HG02798 (cell line): Measurements from ENCODE around the gene GNG12.

ENCODE experiments used
- ATAC-seq: cut with Tn5 transposase; IDR thresholded peaks from one replicate; pipeline ENCODE4 v1.9.1; 2021; ENCODE audit warnings: mild to moderate bottlenecking; ENCODE audit not compliant: unreplicated experiment, poor library complexity

The GNG12 gene

DNA sequence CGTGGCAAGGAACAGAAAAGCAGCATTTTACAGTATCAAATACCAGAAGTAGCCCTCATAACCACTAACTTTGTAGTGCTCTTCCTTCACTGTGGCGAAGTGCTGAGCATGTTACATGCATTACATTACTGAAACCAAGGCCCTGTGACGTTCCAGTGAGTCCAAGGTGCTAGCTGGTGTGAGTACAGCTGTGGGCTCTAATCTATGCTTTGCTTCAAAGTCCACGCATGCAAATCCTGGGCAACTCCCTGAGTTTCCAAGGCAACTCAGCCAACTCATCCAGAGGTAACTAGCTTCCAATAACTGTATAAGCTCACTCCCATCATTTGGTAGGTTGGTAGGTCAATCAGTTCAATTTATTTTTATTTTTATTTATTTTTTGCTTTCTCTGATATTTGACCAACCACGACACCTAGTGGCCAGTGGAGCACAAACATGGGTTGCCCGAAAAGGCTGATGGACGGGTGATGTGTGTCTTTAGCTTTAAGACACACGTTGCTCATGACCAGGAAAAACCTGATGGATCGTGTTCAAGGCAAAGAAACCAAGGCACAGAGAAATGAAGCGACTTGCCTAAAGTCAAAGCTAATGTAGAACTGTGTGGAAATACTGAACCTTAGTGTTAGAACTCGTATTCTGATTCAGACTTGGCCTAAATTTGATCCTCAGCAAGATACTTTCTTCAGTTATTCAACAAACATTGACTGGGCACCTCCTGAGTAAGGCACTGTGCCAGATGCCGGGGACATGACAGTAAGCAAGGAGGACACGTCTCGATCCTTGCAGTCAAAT, 73.0 kb downstream of the GNG12 start:
- ATAC-seq: peak; percentile 99

DNA sequence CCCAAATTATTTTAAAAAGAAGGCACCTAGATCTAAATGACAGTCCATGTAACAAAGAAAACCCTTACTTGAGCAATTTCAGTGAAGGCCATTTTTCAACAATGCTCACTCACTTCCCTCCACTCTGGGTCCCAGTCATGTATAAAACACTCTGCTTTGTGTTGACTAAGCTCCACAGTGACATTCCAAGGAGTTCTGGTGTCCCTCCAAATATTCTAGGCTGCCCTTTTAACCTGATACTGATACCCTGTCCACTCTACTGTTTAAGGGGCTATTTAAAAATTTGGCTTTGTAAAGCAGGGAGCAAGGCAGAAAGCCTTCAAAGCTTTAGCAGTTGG, 73.6 kb downstream of the GNG12 start:
- peak; percentile 19 for ATAC-seq

DNA sequence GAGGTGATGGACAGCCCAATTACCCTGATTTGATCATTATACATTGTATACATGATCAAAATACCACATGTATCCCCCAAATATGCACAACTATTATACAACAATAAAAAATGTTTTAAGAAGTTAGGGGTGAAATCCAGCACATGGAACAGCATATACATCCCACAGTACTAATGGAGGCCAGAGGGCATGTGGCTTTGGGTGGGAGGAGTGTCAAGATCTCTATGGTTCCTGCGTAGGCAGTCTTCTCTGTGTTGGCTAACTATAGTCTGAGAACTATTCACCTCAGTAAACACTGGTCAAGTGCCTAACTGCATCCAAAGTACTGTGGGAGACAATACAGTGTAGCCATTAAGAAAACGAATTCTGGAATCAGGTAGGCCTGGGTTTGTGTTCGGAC, 74.2 kb downstream of the GNG12 start:
- ATAC-seq: peak; percentile 25

DNA sequence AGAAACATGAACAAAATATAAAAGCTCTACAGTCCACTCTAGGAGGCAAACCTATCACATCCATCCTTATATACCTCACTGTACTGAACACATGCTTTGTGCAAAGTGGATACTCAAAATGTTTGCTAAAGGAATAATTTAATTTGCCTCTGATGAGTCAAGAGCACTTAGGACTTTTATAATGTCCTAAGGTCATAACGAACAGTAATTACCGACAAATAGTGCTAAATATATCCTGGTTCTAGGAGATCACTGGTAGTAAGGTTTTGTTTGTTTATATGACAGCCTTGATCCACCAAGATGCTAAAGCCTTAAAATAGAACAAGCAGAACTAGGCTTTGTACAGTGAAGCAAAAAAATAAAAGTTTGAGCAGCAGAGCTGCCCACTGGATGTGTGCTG, 77.6 kb downstream of the GNG12 start:
- no peak for ATAC-seq

DNA sequence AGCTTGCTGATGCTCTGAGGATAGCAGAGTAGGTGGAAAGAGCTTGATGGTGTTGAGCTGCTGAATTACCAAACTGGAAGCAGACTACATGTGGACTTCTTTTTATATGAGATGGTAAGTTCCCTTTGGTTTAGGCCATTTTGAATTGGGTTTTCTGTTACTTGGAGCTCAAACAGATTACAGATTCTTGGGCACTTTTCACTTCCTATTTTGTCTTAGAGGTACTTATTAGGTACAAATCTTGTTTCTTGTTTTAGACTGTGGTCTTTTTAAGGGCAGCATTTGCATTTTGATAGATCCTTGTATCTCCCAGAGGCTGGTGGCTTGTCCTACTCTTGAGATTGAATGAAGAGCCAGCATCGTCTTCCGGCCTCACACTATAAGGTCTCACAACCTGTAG, 78.1 kb downstream of the GNG12 start:
- ATAC-seq: peak; percentile 10

DNA sequence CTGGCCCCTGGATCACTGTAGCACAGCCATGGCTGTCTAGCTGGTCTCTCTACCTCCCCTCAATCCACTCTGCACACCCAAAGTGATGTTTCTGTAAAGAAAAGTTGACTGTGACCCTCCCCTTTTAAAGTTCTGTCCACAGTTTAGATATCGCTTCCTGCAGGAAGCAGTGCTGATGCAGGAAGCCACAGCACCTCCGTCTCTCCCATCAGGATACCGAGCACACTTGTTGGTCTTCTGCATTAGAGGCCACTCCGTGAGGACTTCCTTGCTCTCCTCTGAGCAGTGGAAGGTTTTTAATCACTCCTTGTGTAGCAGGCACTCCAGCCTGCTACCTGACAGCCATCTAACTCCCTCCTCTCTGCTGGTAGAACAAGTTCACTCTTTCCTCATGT, 78.7 kb downstream of the GNG12 start:
- ATAC-seq: no peak

DNA sequence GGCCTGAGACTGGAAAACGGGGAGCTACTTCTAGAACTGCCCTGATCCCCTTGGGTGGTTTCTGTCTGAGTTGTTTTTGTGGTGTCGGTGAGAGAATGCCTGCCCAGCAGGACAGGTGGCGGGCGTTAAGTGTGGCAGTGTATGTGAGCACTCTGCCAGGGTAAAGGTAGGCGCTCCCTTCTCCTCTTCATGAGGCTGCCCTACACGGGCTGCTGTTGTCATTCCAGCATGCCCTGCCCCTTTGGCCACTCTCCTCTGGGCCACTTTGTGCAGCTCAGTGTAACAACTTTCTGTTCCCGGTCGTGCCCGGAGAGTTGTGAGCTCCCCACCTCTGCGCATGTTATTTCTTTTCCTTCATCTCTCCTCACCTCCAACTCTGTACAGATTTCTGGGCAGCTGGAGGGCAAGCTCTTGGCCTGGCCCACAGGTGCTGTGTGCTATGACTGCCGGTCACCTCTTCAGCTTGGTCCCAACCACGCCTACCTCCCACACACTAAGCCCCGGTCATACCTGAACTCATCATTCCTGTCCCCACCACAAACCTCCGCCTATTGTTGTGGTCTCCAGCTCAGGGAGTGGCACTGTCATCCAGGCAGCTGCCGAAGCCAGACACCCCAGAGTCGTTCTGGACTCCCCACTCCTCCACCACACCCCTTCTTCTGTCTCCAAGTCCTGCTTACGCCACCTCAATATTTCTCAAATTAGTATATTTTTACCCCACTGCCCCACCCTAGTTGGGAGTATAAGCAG, 79.3 kb downstream of the GNG12 start:
- peak; percentile 35 for ATAC-seq

DNA sequence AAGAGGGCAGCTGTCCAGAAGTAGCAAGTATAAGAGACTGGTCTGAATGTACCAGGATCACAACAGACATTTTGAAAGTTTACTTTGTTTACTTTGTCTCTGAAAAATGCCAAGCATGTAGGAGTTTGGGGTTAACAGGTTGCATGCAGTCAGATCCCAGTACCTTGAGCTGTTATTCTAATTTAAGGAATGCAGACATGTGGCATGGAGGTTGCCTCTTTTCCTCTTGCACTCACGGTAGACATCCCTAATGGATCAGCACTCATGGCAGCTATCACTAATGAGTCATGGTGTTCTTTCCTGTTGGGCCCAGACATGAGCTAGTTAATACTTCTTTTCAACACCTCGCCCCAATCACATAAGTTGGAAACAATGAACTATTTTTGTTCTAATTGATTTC, 81.0 kb downstream of the GNG12 start:
- no peak for ATAC-seq

DNA sequence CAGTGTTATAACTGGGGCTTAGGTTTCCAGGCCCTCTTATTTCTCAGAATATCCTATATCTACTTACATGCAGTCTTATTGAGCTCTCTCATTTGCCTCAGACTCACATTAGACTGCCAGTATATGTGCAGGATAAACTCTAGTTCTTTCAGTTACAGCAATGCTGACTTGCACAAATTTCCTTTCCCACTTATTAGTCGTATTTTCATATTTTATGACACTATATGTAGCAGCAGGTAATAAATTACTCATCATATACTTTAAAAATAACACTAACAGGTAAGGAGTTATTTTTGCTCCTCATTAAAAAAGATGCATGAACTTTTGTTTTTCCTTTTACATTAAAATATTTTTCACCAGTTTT, 82.6 kb downstream of the GNG12 start:
- ATAC-seq: no peak

DNA sequence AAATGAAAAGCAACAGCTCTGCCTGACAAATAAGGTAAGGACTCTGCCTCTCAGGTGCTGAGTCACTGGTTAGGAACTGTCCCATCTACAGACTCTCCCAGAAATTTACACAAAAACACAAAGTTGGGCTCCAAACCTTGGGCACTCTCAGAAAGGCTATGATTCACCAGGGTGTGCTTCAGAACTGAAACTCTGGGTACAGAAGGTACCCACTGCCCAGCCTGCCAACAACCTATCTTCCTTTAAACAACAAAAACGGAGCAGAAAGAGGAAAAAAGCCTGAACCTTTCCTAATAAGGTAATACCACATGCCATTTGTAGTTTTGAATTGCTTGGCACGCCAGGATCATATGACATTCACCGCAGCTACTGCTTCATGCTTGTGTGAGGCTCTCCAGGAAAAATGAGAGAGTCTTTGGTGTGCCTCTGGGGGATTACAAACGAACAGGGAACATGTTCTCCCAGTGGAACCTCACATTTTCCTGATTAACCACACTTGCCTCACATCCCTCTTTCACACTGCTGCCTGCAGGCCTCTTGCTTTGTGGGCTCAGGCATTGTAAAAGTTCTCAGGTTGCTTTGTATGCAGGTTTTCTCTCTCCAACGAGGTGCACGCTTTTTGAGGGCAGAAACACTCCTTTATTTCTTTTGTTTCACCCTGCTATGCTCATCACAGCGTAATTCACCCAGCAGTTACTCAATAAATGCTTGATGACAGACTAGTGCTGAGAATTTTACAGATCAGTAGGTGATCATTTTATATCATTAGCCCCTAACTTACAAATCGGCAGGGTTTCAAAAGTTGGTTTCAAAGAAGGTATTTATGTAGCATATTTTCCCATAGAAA, 83.2 kb downstream of the GNG12 start:
- ATAC-seq: peak; percentile 28

DNA sequence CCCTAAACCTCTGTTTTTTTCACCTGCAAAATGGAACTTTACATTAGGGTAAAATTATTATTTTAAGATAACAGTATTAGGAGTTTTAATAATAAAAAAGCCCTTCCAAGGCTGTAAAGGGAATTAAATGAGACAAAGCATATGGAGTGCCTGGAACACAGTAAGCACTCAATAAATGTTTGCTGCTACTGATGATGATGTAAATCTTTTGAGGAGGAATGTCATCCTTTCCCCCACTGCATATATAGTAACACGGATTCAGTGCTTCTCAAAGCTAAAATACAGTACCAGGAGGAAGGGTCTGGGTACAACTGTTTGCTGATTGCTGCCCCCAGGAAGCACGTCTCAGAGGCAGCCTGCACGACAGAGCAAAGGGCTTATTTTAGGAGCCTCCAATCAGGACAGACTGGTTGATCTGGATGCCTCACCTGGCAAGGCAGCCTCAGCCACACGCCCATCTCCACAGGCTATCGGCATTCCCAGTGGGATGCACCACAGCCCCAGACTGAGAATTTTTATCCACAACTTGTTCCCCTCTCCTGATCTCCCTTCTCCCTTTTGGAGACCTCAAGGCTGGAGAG, 83.9 kb downstream of the GNG12 start:
- no peak for ATAC-seq

DNA sequence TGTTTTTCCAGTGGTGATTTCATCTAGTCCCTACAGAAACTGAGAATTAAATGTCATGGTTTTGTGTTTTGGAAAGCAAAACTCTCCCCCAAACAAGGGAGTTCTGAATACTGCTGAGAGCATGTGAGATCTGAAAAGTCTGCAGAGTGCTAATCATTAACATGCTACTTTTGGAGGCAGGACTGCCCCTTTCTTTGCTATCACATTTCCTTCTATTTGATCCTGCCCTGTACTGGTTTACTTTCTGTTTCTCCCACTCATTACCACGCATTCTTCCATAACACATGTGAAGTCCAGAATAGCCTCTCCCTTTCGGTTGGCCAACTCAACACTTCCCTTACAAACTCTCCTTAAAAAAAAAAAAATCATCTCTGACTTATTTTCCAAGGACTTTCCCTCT, 84.6 kb downstream of the GNG12 start:
- peak; percentile 86 for ATAC-seq

DNA sequence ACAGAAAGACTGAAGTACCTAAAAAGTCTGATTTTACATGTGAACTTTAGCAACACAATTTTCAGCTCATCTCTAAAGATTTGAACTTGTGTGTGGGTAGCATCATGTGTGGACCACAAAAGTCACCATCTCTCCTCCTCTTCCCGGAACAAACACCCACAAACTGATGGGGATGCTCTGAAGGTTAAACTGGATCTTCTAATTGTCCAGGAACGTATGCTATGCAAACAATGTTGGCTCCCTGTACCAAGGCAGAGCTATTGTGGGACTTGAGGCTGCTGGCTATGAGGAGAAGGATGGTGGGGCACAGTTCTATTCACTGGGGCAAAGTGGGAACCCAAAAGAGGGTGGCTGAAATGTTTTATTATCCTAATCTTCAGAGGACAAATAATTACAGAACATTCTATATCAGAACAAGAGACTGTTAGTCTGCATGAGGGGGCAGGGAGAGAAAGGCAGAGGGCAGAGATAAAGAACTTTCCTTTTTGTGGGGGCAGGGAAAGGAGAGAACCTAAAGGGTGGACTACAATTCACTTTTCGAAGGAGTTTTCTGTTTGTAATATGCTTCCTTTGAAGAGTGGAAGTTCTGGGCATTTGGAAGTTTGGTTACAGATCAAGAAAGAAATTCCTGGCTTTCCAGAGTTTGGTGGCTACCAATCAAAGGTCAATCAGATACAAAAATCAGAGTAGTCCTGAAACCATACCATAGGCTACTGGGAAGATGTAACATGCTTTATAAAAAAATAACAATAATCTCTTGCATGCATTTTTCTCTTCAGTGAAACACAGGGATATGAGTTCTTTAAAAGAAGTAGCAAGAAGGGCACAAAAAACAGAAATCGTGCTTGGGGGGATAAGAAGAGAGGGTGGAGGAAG, 85.4 kb downstream of the GNG12 start:
- no peak for ATAC-seq

DNA sequence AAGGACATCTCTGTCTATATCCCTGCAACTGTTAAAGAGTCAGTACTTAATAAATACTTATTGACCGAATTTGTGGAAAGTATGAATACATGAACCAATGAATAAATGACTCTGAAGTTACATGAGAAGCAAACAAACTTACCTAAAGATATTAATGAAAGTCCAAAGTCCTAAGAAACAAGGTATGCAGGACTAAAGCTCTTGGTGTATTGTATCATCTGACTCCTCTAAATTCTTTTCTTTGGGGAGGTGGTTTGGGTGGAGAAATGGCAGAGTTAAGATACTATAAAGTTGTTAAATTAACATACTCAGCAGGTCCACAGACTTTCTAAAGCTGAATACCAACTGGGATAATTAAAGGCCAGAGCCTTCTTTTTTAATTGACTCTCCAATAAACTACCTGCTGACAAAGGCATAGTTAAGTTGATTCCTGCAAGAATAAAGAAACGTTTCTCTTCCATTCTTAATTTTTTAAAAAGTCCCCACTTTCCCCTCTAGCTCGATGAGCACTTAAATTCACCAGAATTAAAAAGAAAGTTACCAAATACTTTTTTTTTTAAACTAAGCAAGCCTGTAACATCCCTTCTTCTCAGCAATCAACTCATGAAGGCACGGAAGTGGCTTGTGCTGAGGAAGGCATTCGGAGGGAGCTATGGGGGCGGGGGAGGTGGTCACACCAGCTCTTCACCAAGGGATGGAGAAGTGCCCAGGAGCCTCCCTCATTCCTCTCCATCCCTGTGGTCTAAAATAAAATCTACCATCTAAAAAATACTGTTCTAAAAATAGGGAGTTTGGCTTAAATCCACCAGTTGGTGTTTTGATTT, 87.2 kb downstream of the GNG12 start:
- ATAC-seq: no peak

DNA sequence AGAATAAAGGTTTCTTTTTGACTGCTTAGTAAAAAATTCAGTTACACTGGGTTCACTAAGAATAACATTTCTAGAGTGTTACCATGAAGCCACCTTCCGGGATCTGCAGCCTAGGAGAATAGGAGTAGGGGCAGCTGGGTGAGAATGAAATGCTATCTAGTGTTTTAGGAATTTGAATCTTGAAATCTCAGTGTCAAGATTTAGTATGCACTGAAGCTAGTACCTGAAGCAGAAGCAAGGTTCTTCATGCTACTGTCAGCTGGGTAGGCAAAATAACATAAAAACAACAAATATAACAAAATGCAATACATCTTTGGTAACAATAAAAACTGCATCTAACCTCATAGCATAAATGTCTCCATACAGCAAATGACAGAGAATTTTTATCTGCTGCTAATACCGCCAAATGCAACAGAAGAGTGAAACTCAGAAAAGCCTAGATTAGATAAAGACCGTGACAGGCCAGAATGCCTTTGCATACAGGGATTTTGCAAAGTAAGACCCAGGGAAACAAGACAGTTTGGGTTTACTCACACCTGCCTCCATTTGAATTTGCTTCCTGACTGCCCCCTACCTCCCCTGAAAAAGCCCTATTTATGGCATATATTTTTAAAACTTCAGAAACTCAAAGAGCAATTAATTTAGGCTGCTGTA, 90.1 kb downstream of the GNG12 start:
- ATAC-seq: peak; percentile 46

DNA sequence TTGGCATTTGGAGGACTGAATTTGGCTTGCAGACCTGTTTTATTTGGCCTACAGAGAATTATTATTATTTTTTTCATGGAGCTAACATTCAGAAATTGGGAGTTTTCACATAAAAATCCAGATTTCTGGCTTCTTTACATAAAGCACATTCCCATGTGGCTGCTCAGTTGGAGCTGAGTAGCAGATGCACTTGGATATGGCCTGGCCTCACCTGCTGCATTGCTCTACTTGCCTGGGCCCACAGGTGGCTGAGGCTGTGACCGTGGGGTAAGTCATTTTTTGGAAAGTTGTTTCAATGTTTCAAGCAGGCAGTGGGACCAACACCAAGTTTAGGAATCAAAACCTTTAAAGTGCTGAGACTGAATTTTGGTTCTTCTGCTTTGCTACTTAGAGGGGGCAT, 91.5 kb downstream of the GNG12 start:
- no peak for ATAC-seq

DNA sequence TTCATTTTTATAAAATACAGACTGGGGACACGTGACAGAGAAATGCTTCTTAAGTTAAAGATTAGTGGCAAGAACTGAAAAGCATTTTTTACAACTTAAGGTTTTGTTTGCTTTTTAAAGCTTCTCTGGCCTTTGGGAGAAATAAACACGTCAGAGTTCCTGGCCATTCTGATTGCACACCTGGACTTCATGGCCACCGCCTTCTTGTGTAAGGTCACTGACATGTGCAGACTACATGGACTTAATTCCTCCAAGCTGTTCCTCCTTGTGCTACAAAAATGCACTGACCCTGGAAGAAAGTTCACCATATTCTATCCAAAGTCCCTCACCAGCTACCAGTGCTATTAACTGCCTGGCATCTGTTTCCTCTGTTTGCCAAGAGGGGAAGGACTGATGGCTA, 92.1 kb downstream of the GNG12 start:
- no peak for ATAC-seq

DNA sequence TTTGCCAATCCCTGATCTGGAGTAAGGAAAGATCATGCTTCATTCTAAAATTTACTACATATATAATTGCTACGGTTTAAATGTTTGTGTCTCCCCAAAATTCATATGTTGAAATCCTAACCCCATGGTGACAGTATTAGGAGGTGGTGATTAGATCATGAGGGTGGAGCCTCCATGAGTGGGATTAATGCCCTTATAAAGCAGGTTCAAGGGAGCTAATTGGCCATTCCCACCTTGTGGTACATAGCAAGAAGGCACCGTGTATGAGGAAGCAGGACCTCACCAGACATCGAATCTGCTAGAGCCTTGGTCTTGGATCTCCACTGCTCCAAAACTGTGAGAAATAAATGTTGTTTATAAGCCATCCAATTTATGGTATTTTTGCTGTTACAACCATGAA, 92.7 kb downstream of the GNG12 start:
- no peak for ATAC-seq

DNA sequence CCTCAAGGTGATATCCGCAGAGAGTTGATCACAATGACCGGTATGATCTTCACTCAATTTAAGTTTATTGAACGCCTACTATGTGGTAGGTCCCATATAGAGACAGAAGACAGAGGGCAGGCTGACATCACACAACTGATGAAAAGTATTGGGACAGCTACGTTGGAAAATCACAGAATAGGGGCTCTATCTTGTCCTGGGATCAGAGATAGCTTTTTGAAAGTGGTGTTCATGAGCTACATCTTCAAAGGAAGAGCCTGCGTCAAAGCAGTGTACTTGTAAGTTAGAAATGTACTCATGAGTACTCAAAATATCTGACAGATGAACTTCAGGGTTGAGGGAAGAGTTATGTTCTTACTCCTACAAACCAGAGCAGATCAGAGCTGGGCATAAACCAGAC, 93.9 kb downstream of the GNG12 start:
- ATAC-seq: no peak
